GM21526 (cell line): ENCODE results near the gene CD82.

Experiments
- ATAC-seq: cut with Tn5 transposase; IDR thresholded peaks from one replicate; pipeline ENCODE4 v1.9.1; 2021; ENCODE audit warnings: moderate library complexity; ENCODE audit not compliant: unreplicated experiment, low FRiP score

CD82 gene

GRCh38 chr11:44565211-44565952 is at the start of gene CD82:
Gene CD82, plus strand, starts transcription at chr11:44565663. Its CDS starts 29,000 bp downstream, at chr11:44594663.
- peak; percentile 82 for ATAC-seq

DNA sequence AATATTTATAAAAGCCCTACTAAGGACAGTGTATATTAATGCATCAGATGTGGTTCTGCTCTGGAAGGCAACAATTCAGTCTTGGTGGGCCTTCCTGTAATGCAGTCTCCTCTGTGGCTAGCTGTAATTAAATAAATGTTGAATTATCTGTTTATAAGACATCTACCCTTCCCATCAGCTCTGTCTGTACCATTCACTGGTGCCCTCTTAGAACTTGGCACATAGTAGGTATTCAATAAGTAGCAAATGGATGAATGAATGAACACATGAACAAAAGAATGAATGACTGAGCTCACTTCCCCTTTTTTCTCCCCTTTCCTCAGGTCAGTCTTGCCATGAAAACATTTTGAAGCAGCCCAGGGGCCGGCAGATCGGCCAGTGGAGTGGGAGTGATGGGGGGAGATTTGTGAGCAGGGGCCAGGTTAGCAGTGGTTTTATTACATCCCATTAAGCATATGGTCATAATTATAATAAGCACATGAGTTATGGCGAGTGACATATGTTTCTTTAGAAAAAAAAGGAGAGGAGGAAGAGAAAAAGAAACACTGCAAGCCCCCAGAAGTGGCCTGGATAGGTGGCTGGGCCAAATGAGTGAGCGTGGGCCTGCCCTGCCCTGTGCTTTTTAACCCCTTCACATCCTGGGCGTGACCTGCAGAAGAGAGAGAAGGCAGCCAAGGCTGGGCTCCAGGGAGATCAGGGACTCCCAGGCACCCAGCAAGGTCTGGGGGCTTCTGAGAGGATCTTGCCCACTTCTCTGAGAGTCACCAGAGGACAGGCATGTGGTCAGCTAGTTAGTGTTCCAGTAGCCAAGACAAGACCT is 48.6 kb upstream of the CD82 start:
- ATAC-seq: no peak

DNA sequence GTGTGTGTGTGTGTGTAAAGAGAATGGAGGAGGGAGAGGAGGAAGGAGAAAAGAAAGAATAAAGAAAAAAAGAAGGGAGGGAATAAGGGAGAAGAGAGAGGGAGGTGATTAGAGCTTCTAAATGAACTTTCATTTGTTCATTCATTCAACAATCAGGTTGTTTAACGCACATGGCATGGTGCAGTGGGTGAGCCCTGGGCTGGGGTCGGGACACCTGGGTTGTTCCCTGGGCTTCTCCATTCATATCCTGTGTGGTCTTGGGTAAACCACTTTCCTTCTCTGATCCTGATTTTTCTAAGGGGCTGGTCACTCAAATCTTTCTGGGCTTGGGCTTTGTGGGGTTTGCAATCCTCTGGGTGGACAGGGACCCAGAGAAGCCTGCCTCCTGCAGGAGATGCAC is 47.9 kb upstream of the CD82 start:
- no peak for ATAC-seq

- ATAC-seq: no peak
Observed at GRCh38 chr11:44518968-44519550, 46.4 kb upstream of the CD82 start.

DNA sequence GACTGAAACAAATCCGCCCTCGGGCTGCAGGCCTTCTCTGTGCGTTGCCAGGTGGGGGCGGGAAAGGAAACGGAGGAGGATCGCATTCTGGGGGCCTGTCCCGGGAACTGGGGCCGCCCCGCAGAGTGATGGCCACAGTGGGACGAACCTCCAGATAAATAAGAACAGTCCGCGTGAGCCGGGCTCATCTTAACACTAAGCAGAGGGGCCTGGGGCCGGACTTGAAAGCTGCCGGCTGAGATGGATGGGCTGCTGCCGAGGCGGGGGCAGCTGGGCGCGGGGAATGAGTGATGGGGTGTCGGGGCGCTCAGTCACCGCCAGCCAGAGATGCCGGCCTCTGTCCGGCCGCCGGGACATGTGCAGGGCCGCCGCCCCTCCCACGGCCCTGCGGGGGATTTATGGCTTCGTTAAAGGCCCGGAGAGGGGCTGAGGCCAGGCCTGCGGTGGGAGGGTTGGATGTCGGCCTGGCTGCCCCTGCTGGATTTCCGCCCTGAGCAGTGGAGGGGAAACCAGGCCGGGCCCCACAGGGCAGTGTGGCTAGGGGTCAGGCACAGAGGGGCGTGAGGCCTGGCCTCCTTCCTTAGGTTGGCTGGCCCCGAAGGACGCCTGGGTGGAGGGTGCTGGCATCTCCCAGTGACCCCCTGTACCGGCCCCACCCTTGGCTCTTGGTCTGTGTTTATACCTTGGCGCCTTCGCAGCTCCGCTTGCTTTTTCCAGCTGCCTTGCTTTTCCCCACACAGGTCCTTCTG is 45.3 kb upstream of the CD82 start:
- ATAC-seq: no peak

- no peak for ATAC-seq
Observed at GRCh38 chr11:44521148-44521547, 44.3 kb upstream of the CD82 start.

GRCh38 chr11:44522294-44522693 is 43.2 kb upstream of the CD82 start:
- ATAC-seq: no peak

GRCh38 chr11:44524346-44524745 is 41.1 kb upstream of the CD82 start:
- no peak for ATAC-seq

DNA sequence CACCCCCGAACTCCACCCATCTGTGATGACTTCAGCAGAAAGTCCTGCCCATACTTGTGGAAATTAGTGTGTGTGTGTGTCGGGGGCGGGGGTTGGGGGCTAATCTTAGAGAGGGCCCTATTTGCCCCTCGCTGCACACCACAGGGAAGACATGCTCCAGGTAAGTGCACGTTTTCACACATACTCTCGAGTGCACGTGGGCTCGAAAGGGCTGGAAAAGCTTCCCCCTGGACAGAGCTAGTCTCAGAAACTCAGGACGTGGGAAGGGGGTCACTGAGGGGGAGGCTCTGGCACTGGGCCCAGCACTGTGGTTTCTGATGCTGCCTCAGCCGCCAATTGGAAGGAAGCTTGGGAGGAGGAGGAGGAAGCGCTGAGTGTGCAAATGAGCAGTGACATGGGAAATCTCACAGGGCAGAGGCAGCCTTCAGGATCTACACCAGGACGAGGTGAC is 40.7 kb upstream of the CD82 start:
- ATAC-seq: no peak

DNA sequence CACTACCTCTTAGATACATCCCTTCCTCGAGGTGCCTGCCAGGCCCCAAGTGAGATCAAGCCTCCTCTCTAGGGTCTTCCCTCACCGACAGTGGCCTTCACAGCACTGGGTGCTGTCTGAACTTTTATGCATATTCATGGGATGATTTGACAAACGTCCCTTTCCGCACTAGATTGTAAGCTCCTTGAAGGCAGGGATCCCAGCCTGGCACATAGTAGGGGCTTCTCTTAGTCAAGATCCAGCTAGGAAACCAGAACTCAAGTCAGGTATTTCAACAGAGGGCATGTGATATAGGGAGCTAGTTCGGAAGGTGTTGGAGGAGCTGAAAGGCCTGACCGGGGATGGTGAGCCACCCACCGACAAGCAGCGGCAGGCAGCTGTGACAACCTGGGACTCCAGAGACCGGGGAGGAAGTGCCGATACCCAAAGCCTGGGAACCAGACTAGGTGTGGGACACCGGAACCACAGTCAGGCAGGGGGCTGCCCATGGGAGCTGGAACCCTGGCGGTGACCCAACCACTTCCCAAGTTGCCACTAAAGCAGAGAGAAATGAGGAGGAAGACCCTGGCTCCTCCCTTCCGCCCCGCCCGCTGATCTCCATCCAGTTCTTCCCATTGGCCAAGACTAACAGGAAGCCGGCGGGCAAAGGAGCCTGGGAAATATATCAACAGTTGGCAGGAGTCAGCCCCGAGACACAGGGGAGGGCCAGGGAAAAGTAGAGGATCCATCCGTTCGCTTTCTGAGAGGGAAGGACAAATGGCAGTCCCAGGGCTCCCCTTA is 39.8 kb upstream of the CD82 start:
- no peak for ATAC-seq

- no peak for ATAC-seq
Observed at GRCh38 chr11:44526438-44526837, 39.0 kb upstream of the CD82 start.

DNA sequence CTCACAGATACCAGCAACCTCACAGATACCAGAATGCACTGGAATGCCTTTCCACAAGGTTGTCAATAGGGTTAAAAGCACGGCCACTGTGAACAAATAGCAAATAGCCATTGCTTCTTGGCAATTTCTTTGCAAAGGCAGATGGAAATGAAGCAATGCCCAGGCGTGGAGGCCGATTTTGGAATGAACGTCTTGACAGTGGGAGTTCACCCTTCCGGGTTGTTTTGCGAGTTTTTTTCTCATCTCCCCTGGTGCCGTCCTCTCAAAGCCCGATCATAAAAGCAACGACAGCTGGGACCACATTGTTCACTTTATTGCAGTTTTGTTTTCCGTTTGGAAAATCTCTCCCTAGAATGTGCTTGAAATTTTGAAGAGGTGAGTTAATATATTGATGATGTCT is 38.0 kb upstream of the CD82 start:
- ATAC-seq: no peak

GRCh38 chr11:44528103-44528502 is 37.4 kb upstream of the CD82 start:
- ATAC-seq: no peak

GRCh38 chr11:44528581-44528980 is 36.9 kb upstream of the CD82 start:
- ATAC-seq: no peak

DNA sequence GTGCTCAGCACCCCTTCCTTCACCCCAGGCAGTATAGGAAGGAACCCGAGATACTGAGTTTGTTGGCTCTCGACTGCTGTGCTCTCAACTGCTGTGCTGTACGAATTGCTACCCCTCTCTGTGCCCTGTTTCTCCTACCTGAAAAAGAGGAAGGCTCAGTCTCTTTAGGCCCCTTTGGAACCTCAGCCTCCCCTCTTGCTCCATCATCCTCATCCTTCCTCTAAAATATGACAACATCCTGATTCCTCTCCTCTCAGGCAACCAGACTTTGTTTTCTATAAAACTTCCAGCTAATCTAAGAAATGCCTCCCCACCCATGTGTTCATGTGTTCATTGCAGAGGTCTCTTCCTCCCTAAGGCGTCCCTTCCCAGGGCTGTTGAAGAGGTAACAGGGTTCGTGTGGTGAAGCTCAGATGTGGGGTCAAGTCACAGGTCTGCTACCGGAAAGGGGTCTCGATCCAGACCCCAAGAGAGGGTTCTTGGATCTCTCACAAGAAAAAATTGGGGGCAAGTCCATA is 35.5 kb upstream of the CD82 start:
- no peak for ATAC-seq

DNA sequence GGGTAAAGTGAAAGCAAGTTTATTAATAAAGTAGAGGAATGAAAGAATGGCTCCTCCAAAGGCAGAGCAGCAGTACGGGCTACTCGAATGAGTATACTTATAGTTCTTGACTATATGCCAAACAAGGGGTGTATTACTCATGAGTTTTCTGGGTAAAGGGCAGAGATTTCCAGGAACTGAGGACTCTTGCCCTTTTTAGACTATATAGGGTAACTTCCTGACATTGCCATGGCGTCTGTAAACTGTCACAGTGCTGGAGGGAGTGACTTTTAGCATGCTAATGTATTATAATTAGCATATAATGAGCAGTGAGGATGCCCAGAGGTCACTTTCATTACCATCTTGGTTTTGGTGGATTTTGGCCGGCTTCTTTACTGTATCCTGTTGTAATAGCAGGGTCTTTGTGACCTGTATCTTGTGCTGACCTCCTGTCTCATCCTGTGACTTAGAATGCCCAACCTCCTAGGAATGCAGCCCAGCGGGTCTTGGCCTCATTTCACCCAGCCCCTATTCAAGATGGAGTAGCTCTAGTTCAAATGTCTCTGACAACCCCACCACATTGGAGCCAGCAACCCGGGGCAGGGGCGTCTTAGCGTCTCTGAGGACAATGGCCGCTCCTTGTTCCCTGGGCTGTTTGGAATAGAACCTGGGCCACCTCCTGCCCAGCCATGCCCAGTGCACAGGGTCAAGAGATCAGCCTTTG is 34.9 kb upstream of the CD82 start:
- ATAC-seq: no peak

- no peak for ATAC-seq
Observed at GRCh38 chr11:44531116-44531504, 34.4 kb upstream of the CD82 start.

DNA sequence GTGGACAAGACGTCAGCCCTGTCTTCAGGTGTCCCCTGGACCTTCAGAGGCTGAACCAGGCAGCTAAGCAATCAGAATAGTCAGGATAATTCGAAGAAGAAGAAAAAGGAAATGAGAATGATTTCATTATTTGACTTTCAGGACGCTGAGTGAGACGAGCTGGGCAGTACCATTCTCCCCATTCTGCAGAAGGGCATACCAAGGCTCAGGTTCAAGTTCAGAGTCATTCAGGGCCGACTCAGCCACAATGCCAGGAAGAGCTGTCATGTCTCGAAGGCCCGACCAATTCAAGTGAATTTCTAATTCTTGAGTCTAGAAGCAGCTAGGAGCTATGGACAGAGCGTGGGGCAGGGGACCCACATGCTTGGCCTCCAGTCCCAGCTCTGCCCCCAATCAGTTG is 33.8 kb upstream of the CD82 start:
- no peak for ATAC-seq

- no peak for ATAC-seq
Observed at GRCh38 chr11:44532809-44533208, 32.7 kb upstream of the CD82 start.
